Suprapubic skin (tissue), 4 donors: ENCODE results near the gene GBP6.
"Not testable (repeated sequence)": the region's sequence is repeated elsewhere in the genome, so short reads cannot be mapped to it uniquely, and the experiment has no call there.

Experiments
- POLR2A ChIP-seq, 2 donors: fragments of 450-650 bp; IDR thresholded peaks; one replicate each; pipeline ENCODE4 v1.6.1; 2017; ENCODE audit warnings: antibody characterized with exemption in 2 of 2, mild to moderate bottlenecking in 2 of 2, moderate library complexity in 2 of 2
- POLR2AphosphoS5 ChIP-seq, 3 donors: sonication (generic); formaldehyde crosslinking; IDR thresholded peaks; one replicate each; pipeline ENCODE4 v1.6.1; 2017; ENCODE audit warnings: antibody characterized with exemption in 3 of 3
- TF ChIP-seq, protein P1 (sequence below), 2 donors: fragments of 200-600 bp in 1 of 2; fragments of 450-650 bp in 1 of 2; sonication (generic) in 1 of 2; IDR thresholded peaks; one replicate each; pipeline ENCODE4 v1.5.1; 2016 to 2019; ENCODE audit warnings: antibody characterized with exemption in 2 of 2, mild to moderate bottlenecking in 1 of 2, moderate library complexity in 1 of 2

DNA sequence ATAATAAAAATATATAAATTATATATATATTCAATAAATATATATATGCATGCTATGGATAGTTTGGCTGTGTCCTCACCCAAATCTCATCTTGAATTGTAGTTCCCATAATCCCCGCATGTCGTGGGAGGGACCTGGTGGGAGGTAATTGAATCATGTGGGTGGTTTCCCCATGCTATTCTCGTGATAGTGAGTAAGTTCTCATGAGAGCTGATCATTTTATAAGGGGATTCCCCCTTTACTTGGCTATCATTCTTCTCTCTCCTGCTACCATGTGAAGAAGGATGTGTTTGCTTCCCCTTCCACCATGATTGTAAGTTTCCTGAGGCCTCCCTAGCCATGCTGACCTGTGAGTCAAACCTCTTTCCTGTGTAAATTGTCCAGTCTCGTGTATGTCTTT, 10.0 kb downstream of the GBP6 start:
- not testable (repeated sequence) for TF ChIP-seq POLR2A, POLR2AphosphoS5 (IDR thresholded peaks at IDR 0.05)
- TF ChIP-seq, protein P1, sequence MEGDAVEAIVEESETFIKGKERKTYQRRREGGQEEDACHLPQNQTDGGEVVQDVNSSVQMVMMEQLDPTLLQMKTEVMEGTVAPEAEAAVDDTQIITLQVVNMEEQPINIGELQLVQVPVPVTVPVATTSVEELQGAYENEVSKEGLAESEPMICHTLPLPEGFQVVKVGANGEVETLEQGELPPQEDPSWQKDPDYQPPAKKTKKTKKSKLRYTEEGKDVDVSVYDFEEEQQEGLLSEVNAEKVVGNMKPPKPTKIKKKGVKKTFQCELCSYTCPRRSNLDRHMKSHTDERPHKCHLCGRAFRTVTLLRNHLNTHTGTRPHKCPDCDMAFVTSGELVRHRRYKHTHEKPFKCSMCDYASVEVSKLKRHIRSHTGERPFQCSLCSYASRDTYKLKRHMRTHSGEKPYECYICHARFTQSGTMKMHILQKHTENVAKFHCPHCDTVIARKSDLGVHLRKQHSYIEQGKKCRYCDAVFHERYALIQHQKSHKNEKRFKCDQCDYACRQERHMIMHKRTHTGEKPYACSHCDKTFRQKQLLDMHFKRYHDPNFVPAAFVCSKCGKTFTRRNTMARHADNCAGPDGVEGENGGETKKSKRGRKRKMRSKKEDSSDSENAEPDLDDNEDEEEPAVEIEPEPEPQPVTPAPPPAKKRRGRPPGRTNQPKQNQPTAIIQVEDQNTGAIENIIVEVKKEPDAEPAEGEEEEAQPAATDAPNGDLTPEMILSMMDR (IDR thresholded peaks at IDR 0.05): not testable (repeated sequence)
